ENCODE results near the gene OPCML.

- no peak for TF ChIP-seq CTCF (IDR thresholded peaks at IDR 0.05)
- no peak for TF ChIP-seq ZFX (IDR thresholded peaks at IDR 0.05; ENCODE audit: borderline replicate concordance)
These were observed 505.3 kb downstream of the OPCML start for GRCh38 chr11:133026952-133027351.
